Kidney epithelial cell (primary cell): ENCODE data around the gene EFNA2. TPM values are rescaled to one million over a fixed set of nuclear protein-coding genes. Genes with fewer than 3 reads are reported as not detected.

Source experiments
- DNase-seq: peaks from one replicate; pipeline ENCODE4 v3.0.0-alpha.2; 2010; ENCODE audit warnings: low read depth
- H3K27me3 ChIP-seq: 2 replicates; pipeline ENCODE4 v1.6.0; 2011; ENCODE audit warnings: low read length; ENCODE audit not compliant: control insufficient read depth, insufficient read depth
- H3K36me3 ChIP-seq: 2 replicates; pipeline ENCODE4 v1.5.1; 2011; ENCODE audit warnings: low read length; ENCODE audit not compliant: control insufficient read depth, insufficient read depth
- H3K4me3 ChIP-seq: 2 replicates; pipeline ENCODE4 v1.5.1; 2011; ENCODE audit warnings: low read depth, mild to moderate bottlenecking, control low read depth, low read length
- CTCF ChIP-seq: IDR thresholded peaks from 2 replicates; pipeline ENCODE4 v1.5.1; 2011; ENCODE audit warnings: mild to moderate bottlenecking, moderate library complexity, low read length, control low read depth, inconsistent platforms; ENCODE audit not compliant: insufficient read depth, poor library complexity, severe bottlenecking
- total RNA-seq: library from RNA; depleted of rRNA; stranded (reverse); fragments of >200 nt; gene quantifications from 2 replicates; pipeline ENCODE4 v1.2.3, GENCODE V29; 2015

EFNA2 gene
- total RNA-seq, 1 donor from 2014 or later, result 5.3 TPM

GRCh38 chr19:1239420-1239795 is 46.3 kb upstream of the EFNA2 start:
- H3K4me3 ChIP-seq, result no peak overlapping the region
- DNase-seq, result no peak
- no peak for TF ChIP-seq CTCF

GRCh38 chr19:1239796-1240737 is 45.6 kb upstream of the EFNA2 start:
- Histone ChIP-seq H3K4me3 (peak overlapping the region; percentile 20), H3K27me3 (no peaks in the 10 kb centered on the region), H3K36me3 (no peaks in the 10 kb centered on the region)
- peak; percentile 24 for TF ChIP-seq CTCF
- DNase-seq, result no peak

More at GRCh38 chr19:1239420-1239795, 46.3 kb upstream of the EFNA2 start:
- Histone ChIP-seq H3K27me3 (no peaks in the 10 kb centered on the region), H3K36me3 (no peaks in the 10 kb centered on the region)

- no peak for TF ChIP-seq CTCF
- Histone ChIP-seq H3K36me3 (no peaks in the 10 kb centered on the region), H3K4me3 (no peak overlapping the region), H3K27me3 (no peaks in the 10 kb centered on the region)
- no peak for DNase-seq
Measured at GRCh38 chr19:1240925-1241324, 44.7 kb upstream of the EFNA2 start.

- Histone ChIP-seq H3K4me3 (peak within 1 kb of the TSS; percentile 51), H3K36me3 (no peaks in the 10 kb centered on the region), H3K27me3 (no peaks in the 10 kb centered on the region)
- DNase-seq, result no peak
- TF ChIP-seq CTCF, result no peak
Measured at GRCh38 chr19:1241417-1242095, 44.1 kb upstream of the EFNA2 start, which contains the start of gene ATP5F1D. ATP5F1D (plus strand) TSS chr19:1241751; CDS start chr19:1241851, 100 bp downstream.

- TF ChIP-seq CTCF, result peak; percentile 97
- Histone ChIP-seq H3K36me3 (no peaks in the 10 kb centered on the region), H3K4me3 (no peak overlapping the region), H3K27me3 (no peaks in the 10 kb centered on the region)
- no peak for DNase-seq
Measured at GRCh38 chr19:1243768-1244692, 41.6 kb upstream of the EFNA2 start.
